Retina (tissue), 1 donor: ENCODE data around the gene PDPK1.

Source experiments
- DNase-seq: peaks from one replicate; pipeline ENCODE4 v3.0.0-alpha.2; 2016

PDPK1 gene

DNA sequence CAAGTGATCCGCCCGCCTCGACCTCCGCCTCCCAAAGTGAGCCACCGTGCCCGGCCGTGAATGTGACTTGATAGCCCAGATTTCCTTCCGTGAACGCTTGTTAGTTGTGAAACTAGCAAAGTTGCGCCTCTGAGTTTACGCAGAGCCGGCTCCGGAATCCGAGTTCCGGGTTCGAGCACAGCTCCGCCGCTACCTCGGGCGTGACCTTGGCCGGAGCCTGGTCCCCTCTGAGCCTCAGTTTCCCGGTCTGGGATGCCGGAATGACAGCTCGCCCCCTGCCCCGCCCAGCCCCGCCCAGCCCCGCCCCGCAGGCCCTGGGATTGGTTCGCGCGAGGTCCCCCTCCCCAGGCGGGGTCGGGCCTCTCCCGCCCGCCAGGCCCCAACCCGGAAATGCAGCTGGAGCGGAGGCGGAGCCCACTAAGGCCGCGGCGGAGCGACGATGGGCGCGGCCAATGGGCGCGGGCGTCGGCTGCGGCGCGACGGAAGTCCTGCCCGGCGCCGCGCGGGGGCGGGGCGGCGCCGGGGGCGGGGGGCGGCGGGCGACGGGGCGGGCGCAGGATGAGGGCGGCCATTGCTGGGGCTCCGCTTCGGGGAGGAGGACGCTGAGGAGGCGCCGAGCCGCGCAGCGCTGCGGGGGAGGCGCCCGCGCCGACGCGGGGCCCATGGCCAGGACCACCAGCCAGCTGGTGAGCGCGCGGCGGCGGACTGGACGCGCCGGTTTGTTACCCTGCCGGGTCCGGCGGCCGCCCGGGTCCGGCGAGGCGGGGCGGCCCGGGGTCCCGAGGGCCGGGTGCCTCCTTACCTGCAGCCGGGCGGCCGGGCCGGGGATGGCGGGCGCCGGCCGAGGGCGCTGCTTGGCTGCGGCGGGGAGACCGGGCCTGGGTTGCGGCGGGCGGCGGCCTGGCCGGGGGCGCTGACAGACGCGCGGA, at the start of gene PDPK1:
PDPK1 (plus strand) TSS at position 571 of the 929 bp plus-strand sequence; CDS start at position 663, 92 bp downstream.
- peak; percentile 88 for DNase-seq

- DNase-seq: no peak
Measured at GRCh38 chr16:2489581-2489980, 48.2 kb upstream of the PDPK1 start.

GRCh38 chr16:2490190-2491105, 47.4 kb upstream of the PDPK1 start:
- DNase-seq: no peak

- no peak for DNase-seq
Measured at GRCh38 chr16:2492292-2492691, 45.5 kb upstream of the PDPK1 start.

DNA sequence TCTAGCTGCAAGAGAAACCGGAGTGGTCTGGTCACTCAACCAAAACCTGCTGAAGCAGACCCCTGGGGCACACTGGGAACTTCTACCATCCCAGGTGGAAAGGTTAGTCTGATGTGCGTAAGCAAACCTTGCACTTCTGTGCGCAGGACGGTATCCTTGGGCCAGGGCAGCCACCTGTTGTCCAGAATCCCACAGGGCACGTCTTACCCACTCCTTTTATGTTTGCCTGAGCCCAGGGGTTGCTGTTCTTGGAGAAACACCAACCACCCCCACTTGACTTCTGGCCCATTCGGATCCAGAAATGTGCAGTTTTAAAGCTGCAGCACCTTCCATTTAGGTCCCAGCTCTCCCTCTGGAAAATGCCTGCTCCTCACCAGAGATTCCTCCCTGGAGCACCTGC, 44.2 kb upstream of the PDPK1 start:
- DNase-seq: no peak

DNA sequence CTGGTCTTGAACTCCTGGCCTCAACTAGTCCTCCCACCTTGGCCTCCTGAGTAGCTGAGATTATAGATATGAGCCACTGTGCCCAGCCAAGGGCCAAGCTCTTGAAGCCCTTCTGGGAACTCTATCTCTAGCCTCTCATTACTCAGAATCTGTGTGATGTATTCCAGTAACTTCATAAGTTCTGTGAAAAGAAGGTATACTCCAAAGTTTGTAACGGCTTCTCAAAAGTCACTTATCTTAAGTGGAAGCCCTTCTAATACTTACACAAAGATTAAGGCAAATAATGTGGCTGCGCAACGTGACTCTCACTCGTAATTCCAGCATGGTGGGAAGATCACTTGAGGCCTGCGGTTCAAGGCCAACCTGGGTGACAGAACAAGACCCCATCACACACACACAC, 43.2 kb upstream of the PDPK1 start:
- DNase-seq: no peak

DNA sequence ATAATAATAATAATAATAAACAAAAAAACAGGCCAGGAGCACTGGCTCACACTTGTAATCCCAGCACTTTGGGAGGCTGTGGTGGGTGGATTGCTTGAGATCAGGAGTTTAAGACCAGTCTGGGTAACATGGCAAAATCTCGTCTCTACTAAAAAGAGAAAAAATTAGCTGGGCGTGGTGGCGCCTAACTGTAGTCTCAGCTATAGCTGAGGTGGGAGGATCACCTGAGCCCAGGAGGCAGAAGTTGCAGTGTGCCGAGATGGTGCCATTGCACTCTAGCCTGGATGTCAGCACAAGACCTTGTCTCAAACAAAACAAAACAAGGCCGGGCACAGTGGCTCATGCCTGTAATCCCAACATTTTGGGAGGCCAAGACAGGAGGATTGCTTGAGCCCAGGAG, 42.8 kb upstream of the PDPK1 start:
- DNase-seq: no peak

DNA sequence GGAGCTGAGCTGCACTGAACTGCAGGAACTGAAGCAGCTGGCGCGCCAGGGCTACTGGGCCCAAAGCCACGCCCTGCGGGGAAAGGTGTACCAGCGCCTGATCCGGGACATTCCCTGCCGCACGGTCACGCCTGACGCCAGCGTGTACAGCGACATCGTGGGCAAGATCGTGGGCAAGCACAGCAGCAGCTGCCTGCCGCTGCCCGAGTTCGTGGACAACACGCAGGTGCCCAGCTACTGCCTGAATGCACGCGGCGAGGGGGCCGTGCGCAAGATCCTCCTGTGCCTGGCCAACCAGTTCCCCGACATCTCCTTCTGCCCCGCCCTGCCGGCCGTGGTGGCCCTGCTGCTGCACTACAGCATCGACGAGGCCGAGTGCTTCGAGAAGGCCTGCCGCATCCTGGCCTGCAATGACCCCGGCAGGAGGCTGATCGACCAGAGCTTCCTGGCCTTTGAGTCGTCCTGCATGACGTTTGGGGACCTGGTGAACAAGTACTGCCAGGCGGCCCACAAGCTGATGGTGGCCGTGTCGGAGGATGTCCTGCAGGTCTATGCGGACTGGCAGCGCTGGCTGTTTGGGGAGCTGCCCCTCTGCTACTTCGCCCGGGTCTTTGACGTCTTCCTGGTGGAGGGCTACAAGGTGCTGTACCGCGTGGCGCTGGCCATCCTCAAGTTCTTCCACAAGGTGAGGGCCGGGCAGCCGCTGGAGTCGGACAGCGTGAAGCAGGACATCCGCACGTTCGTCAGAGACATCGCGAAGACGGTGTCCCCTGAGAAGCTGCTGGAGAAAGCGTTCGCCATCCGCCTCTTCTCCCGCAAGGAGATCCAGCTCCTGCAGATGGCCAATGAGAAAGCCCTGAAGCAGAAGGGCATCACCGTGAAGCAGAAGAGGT, 41.4 kb upstream of the PDPK1 start:
- no peak for DNase-seq

DNA sequence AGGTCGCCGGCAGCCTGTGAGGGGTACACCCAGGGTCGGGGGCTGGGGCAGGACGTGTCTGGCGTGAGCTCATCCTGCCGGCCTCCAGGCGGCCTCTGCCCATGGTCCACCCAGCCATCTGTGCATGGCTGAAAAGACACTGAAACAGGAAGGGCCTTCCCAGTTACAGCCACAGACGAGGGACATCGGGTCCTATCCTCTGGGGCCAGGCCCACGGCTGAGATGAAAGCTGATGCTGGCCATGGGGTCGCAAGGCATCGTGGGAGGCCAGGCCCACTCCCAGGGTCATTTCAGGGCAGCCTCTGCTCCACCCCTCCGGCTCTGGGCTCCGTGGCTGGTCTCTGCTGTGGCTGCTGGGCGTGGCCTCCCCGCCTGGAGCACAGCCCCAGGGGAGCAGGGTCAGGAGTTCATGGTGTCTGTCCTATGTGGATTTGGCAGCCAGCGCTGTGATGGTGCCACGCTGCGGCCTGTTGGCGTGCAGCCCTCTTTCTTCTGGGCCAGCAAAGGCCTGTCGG, 40.6 kb upstream of the PDPK1 start:
- DNase-seq: peak; percentile 47

DNA sequence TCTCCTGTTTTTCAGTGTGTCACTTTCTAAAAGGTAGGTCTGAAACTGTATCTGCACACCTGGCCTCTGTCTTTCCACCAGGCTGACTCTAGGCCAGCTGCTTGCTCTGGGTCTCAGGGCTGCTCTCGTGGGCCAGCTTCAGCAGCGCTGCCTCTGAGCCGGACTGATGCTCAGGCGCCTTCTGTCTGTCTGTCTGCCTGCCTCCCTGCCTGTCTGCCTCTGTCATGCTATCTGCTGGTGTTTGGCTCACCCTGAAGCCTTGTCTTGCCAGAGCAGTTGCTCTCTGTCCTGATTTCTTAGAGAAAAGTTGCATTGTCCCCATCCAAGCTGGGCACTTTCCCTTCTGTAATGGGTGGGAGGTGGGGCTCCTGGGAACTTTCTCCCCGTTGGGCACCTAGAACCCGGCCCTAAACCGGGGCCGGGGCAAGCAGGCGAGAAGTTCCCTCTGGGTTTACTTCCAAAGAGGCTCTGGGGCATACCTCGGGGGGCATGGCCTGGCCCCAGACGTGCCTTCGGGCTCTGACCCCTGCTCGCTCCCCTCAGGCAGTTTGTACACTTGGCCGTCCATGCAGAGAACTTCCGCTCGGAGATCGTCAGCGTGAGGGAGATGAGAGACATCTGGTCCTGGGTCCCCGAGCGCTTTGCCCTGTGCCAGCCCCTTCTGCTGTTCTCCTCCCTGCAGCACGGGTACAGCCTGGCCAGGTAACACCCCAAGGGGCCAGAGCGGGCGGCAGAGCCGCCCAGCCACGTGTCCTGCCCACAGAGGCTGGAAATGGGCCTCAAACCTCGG, 39.9 kb upstream of the PDPK1 start:
- DNase-seq: no peak

- no peak for DNase-seq
Measured at GRCh38 chr16:2498531-2499253, 39.1 kb upstream of the PDPK1 start.

DNA sequence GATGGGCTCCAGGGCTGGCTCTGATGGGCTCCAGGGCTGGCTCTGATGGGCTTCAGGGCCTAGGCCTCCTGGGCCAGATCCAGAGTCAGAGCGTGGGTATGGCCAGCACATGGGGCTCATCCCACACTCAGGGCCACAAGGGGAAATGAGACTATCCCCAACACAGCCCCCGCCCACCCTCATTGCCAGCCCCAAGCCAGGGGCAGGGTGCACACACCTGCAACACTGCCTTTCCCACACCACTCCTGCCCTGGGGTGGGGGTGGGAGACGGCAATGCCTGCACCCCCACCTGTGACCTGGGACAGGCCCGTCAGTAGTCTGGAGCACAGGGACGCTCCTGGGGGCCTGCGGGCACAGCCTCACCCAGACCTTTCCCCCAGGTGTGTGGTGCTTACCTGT, 38.4 kb upstream of the PDPK1 start:
- no peak for DNase-seq

DNA sequence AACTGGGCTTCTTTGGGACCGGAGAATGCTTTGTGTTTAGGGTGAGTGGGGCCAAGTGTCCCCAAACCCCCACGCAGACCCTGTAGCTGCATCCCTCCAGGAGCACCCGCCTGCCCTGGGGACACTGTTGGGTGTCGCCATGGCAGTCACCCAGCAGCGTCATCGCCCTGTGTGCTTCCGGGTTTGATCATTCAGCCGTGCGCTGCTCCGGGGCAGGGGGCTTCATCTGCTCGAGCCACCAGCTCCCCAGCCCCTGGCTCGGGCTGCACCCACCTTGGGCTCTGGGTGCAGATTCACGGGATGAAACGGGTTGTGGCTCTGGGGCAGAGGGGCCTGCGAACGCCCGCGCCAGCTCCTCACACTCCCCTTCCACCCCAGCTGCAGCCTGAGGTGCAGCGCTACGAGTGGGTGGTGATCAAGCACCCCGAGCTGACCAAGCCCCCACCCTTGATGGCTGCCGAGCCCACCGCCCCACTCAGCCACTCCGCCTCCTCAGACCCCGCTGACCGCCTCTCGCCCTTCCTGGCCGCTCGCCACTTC, 37.9 kb upstream of the PDPK1 start:
- no peak for DNase-seq

- DNase-seq: no peak
Measured at GRCh38 chr16:2500430-2500917, 37.3 kb upstream of the PDPK1 start.

DNA sequence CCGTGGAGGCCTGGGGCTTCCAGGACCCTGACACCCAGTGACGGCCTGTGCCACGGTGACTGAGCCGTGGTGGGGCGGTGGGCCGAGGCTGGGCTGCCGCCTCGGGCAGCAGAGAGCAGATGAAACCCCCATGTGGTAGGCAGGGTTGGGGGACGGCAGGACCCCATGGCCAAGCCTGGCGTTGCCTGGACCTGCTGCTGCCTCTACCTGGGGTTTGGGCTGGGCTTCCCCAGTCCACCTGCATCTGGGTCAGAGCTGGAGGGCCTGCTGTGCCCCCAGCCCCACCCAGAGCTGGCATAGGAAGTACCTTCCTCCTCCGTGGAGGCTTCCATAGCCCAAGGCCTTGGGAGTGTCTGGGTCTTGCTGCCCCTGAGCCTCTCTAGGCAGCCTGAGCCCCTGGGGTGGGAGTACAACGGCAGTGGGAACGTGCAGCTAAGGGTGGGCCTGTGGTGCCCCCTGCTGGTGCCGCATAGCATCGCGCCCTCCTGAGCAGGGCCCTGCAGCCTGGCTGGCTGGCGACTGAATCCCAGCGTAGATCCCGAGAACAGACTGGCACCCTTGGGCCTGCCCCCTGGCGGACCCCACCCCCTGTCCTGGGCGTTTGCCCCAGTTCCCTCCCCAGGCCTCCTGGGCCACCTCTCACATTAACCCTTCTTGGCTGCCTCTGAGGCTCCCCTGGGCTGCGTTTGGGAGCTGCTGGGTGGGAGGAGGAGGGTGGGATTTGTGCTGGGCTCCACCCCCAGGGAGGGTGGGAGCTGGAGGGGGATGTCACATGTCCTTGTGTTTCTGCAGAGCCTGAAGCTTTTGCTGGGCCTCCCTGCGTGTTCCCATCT, 36.7 kb upstream of the PDPK1 start:
- DNase-seq: peak; percentile 97

DNA sequence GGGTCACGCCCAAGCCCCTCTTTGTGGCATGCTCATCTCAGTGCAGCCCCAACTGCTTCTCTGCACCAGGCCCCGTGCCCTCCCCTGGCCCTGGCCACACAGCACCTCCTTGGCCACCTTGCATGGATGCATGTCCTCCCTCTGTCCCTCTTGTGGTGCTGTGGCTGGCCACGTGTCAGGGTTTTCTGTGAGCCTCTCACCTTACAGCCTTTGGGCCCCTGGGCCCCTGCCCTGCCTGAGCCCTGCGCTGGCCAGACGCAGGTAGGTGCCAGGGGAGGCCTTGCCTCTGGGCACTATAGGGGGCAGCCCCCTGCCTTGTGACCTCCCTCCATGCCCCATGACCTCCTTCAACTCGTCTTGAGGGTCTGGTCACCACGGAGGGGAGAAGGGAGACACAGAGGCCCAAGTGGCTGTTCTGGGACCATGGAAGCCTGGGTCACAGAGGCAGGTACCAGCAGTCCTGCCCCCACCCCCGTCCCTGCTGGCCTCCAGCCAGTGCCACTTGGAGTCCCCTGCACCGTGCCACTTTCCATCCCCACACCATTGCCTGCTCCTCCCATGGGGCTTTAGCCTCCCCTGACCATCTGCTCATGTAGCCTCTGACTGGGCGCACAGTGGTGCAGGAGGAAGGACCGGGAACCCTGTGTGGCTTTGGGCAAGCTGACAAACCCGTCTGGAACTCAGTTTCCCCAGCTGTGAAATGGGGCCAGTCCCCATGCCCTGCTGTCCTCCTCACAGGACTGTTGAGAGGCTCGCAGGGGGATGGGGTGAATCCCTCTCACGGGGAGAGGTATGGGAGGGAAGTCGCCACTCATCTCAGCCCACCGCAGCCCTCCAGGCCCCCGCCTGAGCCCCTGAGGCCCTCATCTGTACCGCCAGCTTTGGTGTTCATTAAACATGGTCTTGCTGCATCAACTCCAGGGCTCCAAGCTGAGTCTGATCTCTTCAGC, 35.6 kb upstream of the PDPK1 start:
- DNase-seq: no peak

- no peak for DNase-seq
Measured at GRCh38 chr16:2505695-2506094, 32.1 kb upstream of the PDPK1 start.

- no peak for DNase-seq
Measured at GRCh38 chr16:2507052-2507659, 30.7 kb upstream of the PDPK1 start.
